ENCODE measurements around the gene PLA1A.

The PLA1A gene

DNA sequence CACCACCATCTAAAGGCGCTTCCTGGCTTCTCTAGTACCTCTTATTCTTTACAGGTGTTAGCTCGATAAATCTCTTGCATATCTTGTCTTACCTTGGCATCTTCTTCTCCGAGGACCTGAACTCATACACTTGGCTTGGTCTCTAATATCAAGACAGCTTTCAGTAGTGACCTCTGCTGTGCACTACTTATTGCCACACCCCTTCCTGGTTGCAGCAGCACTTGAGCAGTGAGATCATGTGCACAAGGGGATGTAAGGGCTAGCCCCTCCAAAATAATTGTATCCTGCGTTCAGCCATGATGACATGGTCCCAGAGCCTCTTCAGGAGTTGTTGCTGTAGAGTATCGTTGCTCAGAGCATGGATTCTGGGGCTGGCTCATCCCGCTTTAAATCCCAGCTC lies 1.3 kb upstream of the PLA1A start:
- Mint-ChIP-seq H3K27me3 (ENCODE audit: low read depth) (peaks cover 3% of the 10 kb centered on the region), H3K4me3 (no peak overlapping the region), H3K4me1 (peaks cover 26% of the 10 kb centered on the region), H3K36me3 (ENCODE audit: low read depth) (no peaks in the 10 kb centered on the region), H3K27ac (no peak overlapping the region), H3K9me3 (no peaks in the 10 kb centered on the region)
- TF ChIP-seq, protein P1, sequence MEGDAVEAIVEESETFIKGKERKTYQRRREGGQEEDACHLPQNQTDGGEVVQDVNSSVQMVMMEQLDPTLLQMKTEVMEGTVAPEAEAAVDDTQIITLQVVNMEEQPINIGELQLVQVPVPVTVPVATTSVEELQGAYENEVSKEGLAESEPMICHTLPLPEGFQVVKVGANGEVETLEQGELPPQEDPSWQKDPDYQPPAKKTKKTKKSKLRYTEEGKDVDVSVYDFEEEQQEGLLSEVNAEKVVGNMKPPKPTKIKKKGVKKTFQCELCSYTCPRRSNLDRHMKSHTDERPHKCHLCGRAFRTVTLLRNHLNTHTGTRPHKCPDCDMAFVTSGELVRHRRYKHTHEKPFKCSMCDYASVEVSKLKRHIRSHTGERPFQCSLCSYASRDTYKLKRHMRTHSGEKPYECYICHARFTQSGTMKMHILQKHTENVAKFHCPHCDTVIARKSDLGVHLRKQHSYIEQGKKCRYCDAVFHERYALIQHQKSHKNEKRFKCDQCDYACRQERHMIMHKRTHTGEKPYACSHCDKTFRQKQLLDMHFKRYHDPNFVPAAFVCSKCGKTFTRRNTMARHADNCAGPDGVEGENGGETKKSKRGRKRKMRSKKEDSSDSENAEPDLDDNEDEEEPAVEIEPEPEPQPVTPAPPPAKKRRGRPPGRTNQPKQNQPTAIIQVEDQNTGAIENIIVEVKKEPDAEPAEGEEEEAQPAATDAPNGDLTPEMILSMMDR (IDR thresholded peaks at IDR 0.05; ENCODE audit: unreplicated experiment in 3 of 3): no peak

DNA sequence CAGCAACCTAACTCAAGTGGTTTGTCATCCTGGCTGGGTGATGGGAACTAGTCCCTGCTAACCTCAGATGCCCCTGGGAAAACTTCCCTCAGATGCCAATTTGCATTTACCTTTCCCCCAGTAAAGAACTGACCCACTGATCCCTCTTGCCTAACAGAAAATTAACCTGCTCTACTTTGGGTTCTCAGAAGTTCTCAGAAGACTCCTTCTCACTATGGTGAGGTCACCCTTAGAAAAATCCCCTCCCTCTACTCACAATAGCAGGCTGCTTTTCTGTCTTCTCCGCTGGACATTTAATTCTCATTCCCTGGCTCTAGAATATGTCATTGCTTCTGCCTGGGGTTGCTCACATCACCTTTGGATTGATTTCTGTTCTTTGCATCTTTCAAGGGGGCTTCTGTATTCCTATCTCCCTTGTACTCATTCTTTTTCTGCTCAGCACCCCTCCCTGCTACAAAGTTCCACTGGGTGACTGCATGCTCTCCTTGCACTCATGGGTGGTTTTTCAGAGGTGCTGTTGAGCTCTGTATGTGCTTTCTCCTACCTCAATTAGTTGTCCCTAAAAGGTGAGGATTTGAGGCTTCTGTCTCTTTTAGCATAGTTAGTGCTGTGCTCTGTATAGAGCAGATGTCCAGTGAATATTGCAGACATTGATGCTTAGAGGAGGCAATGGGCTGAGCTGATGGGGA lies 869 bp downstream of the PLA1A start:
- H3K4me3 Mint-ChIP-seq: no peak overlapping the region
- TF ChIP-seq, protein P1 (IDR thresholded peaks at IDR 0.05; ENCODE audit: unreplicated experiment in 3 of 3): no peak
- H3K36me3 Mint-ChIP-seq (ENCODE audit: low read depth): no peaks in the 10 kb centered on the region
- no peaks in the 10 kb centered on the region for H3K9me3 Mint-ChIP-seq
- no peaks in the 10 kb centered on the region for H3K27me3 Mint-ChIP-seq (ENCODE audit: low read depth)
- H3K4me1 Mint-ChIP-seq: peaks cover 26% of the 10 kb centered on the region
- H3K27ac Mint-ChIP-seq: peak overlapping the region; percentile 1 to 64 (median 28)

DNA sequence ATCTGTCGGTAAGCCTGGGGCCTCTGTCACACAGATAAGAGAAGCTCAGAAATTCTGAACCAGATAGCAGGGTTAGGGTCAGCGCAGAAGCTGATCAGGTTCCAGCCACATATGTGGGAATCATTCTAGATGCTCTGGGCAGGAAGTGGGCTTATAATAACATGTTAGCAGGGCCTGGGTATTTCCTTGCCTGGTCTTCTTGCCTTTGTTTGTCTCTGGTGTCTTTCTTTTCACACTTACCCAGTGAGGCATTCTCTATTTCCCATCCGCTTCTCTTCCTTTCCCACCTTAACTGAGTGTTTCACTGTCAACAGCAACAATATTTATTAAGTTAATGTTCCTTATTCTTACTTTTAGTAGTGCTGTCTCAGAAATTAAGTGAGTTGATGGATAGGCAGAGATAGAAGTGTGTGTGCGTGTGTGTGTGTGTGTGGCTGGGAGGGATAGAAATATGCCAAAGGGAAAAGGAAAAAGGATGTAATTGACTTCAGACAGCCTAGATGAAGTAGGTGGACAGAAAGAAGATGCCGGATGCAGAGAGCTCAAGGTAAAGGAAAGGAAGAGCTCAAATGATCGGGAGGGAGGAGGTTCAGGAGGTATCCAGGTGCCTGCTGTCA lies 2.0 kb downstream of the PLA1A start:
- TF ChIP-seq, protein P1 (IDR thresholded peaks at IDR 0.05; ENCODE audit: unreplicated experiment in 3 of 3): no peak
- Mint-ChIP-seq H3K4me1 (peaks cover 26% of the 10 kb centered on the region), H3K9me3 (no peaks in the 10 kb centered on the region), H3K27ac (no peak overlapping the region), H3K36me3 (ENCODE audit: low read depth) (no peaks in the 10 kb centered on the region), H3K27me3 (ENCODE audit: low read depth) (no peaks in the 10 kb centered on the region), H3K4me3 (no peak overlapping the region)

DNA sequence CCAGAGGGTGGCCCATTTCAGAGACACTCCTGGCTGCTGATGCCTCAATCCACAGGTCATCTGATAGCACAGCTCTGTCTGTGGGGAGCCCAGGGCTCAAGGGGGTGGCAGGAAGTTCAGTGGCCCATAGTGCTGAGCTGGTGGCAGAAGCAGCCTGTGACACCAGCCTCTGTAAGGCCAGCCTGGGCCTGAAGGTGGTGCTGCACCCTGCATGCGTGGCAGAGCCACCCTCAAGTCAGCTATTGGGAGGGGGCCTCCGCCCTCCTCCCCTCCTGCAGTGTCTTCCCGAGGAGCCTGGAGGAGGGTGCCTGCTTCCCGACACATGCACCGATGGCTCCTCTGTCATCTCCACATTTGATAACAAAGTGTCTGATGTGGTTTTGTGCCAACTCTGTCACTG lies 3.0 kb downstream of the PLA1A start:
- Mint-ChIP-seq H3K9me3 (no peaks in the 10 kb centered on the region), H3K27me3 (ENCODE audit: low read depth) (no peaks in the 10 kb centered on the region), H3K27ac (no peak overlapping the region), H3K4me1 (peaks cover 26% of the 10 kb centered on the region), H3K4me3 (no peak overlapping the region), H3K36me3 (ENCODE audit: low read depth) (no peaks in the 10 kb centered on the region)
- TF ChIP-seq, protein P1 (IDR thresholded peaks at IDR 0.05; ENCODE audit: unreplicated experiment in 3 of 3): peak in 1 of 3 experiments; percentile 28

DNA sequence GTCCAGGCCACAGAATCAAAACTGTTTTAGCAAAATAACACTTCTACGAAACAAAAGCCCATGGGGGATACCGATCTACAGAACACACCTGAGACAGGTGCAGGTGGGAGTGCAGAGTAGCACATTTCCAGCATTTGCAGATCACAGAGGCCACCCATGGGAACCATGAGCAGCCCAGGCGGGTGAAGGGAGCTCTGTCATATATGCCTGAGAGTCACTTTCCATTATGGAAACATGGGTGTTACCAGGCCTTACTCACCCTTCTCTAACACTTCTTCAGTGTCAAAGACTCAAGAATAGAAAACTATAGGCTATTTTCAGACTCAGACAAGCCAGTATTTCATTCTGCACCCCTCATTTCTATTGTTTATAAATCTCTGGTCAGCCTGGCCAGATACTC lies 3.5 kb downstream of the PLA1A start:
- no peaks in the 10 kb centered on the region for H3K36me3 Mint-ChIP-seq (ENCODE audit: low read depth)
- TF ChIP-seq, protein P1 (IDR thresholded peaks at IDR 0.05; ENCODE audit: unreplicated experiment in 3 of 3): no peak
- H3K27ac Mint-ChIP-seq: no peak overlapping the region
- peaks cover 24% of the 10 kb centered on the region for H3K4me1 Mint-ChIP-seq
- H3K9me3 Mint-ChIP-seq: no peaks in the 10 kb centered on the region
- no peak overlapping the region for H3K4me3 Mint-ChIP-seq
- H3K27me3 Mint-ChIP-seq (ENCODE audit: low read depth): no peaks in the 10 kb centered on the region

DNA sequence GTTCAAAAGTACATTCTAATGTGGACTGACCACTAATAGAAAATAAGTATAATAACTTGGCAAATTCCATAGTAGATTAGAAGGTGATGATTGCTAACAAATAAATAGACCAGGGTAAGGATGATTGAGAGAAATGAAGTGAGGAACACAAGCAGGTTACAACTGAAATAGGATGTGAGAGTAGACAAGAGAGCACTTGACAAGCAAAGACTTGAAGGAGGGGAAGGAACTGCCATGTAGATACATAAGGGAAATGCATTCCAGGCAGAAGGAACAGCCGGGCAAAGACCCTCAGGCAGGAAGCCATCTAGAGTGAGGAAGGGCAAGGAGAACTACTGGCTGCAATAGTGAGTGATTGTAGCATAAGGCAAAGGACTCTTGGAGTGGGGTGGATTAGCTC lies 5.0 kb downstream of the PLA1A start:
- H3K27me3 Mint-ChIP-seq (ENCODE audit: low read depth): no peaks in the 10 kb centered on the region
- H3K36me3 Mint-ChIP-seq (ENCODE audit: low read depth): no peaks in the 10 kb centered on the region
- peaks cover 12% of the 10 kb centered on the region for H3K4me1 Mint-ChIP-seq
- H3K4me3 Mint-ChIP-seq: no peak overlapping the region
- TF ChIP-seq, protein P1 (IDR thresholded peaks at IDR 0.05; ENCODE audit: unreplicated experiment in 3 of 3): no peak
- H3K27ac Mint-ChIP-seq: no peak overlapping the region
- no peaks in the 10 kb centered on the region for H3K9me3 Mint-ChIP-seq

Measured in nephron (organoid).